ENCODE measurements around the gene ISCA1.

ISCA1 gene

DNA sequence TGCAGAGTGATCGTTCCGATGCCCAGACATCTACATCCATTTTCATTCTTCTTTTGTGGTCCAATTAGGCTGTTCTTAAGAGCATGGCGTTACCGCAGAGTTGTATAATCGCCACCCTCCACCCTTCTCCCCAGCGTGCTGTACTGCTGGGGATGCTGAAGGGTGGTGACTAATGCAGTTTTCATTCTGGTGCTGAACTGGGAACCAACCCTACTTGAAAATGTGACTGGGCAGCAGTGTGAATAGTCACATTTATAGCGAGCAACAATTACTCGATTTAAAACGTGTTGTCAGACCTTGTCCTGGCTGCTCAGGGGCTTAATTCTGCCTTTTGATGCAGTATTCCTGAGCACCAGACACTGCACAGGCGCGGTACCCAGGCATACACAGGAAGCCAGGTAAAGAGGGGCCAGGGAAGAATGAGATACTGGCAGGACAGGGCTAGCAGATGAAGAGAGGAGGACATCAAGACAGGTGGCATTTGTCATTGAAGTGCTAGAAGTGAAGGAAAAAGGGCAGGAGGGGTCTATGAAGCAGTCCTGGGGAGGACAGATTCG is 719 bp upstream of the ISCA1 start (continued):
- TF ChIP-seq ZNF777 (tag by site-specific recombination; IDR thresholded peaks at IDR 0.05; ENCODE audit: borderline replicate concordance) = peak; percentile 2; the same call in 1 of the 2 replicates
- TF ChIP-seq ZNF629 (tag by site-specific recombination; IDR thresholded peaks at IDR 0.05) = no peak; the same call in none of the 2 replicates
- TF ChIP-seq, protein P1, sequence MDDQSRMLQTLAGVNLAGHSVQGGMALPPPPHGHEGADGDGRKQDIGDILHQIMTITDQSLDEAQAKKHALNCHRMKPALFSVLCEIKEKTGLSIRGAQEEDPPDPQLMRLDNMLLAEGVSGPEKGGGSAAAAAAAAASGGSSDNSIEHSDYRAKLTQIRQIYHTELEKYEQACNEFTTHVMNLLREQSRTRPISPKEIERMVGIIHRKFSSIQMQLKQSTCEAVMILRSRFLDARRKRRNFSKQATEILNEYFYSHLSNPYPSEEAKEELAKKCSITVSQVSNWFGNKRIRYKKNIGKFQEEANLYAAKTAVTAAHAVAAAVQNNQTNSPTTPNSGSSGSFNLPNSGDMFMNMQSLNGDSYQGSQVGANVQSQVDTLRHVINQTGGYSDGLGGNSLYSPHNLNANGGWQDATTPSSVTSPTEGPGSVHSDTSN (CRISPR knock-in tag; IDR thresholded peaks at IDR 0.05) = no peak
- TF ChIP-seq, protein P2, sequence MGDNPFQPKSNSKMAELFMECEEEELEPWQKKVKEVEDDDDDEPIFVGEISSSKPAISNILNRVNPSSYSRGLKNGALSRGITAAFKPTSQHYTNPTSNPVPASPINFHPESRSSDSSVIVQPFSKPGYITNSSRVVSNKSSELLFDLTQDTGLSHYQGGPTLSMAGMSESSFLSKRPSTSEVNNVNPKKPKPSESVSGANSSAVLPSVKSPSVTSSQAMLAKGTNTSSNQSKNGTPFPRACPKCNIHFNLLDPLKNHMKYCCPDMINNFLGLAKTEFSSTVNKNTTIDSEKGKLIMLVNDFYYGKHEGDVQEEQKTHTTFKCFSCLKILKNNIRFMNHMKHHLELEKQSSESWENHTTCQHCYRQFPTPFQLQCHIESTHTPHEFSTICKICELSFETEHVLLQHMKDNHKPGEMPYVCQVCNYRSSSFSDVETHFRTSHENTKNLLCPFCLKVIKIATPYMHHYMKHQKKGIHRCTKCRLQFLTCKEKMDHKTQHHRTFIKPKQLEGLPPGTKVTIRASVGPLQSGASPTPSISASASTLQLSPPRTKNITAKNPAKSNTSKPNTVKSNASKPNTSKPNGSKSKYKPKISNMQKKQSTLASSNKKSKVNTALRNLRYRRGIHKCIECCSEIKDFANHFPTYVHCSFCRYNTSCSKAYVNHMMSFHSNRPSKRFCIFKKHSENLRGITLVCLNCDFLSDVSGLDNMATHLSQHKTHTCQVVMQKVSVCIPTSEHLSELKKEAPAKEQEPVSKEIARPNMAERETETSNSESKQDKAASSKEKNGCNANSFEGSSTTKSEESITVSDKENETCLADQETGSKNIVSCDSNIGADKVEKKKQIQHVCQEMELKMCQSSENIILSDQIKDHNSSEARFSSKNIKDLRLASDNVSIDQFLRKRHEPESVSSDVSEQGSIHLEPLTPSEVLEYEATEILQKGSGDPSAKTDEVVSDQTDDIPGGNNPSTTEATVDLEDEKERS (tag by site-specific recombination; IDR thresholded peaks at IDR 0.05) = no peak
- TF ChIP-seq ZNF548 (tag by site-specific recombination; IDR thresholded peaks at IDR 0.05) = no peak
- TF ChIP-seq ZFP69B (tag by site-specific recombination; IDR thresholded peaks at IDR 0.05) = 0 out of 2 replicates have a peak, but pooled peaks have one; percentile 2
- TF ChIP-seq ZNF585B (tag by site-specific recombination; IDR thresholded peaks at IDR 0.05) = no peak
- TF ChIP-seq, protein P3, sequence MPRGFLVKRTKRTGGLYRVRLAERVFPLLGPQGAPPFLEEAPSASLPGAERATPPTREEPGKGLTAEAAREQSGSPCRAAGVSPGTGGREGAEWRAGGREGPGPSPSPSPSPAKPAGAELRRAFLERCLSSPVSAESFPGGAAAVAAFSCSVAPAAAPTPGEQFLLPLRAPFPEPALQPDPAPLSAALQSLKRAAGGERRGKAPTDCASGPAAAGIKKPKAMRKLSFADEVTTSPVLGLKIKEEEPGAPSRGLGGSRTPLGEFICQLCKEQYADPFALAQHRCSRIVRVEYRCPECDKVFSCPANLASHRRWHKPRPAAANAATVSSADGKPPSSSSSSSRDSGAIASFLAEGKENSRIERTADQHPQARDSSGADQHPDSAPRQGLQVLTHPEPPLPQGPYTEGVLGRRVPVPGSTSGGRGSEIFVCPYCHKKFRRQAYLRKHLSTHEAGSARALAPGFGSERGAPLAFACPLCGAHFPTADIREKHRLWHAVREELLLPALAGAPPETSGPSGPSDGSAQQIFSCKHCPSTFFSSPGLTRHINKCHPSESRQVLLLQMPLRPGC (tag by site-specific recombination; IDR thresholded peaks at IDR 0.05) = no peak
- 0 out of 2 replicates have a peak, but pooled peaks have one; percentile 49 for TF ChIP-seq YY2 (tag by site-specific recombination; IDR thresholded peaks at IDR 0.05)
- no peak for TF ChIP-seq RBAK (tag by site-specific recombination; IDR thresholded peaks at IDR 0.05)
- TF ChIP-seq ZNF561 (tag by site-specific recombination; IDR thresholded peaks at IDR 0.05; ENCODE audit: borderline replicate concordance) = 0 out of 2 replicates have a peak, but pooled peaks have one; percentile 7
- TF ChIP-seq ZBTB48 (tag by site-specific recombination; IDR thresholded peaks at IDR 0.05) = no peak
- no peak for TF ChIP-seq ZNF514 (tag by site-specific recombination; IDR thresholded peaks at IDR 0.05)
- no peak for TF ChIP-seq ZNF350 (tag by site-specific recombination; IDR thresholded peaks at IDR 0.05)
- TF ChIP-seq, protein P4, sequence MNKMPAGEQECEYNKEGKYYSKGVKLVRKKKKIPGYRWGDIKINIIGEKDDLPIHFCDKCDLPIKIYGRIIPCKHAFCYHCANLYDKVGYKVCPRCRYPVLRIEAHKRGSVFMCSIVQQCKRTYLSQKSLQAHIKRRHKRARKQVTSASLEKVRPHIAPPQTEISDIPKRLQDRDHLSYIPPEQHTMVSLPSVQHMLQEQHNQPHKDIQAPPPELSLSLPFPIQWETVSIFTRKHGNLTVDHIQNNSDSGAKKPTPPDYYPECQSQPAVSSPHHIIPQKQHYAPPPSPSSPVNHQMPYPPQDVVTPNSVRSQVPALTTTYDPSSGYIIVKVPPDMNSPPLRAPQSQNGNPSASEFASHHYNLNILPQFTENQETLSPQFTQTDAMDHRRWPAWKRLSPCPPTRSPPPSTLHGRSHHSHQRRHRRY (tag by site-specific recombination; IDR thresholded peaks at IDR 0.05) = no peak
- TF ChIP-seq, protein P5, sequence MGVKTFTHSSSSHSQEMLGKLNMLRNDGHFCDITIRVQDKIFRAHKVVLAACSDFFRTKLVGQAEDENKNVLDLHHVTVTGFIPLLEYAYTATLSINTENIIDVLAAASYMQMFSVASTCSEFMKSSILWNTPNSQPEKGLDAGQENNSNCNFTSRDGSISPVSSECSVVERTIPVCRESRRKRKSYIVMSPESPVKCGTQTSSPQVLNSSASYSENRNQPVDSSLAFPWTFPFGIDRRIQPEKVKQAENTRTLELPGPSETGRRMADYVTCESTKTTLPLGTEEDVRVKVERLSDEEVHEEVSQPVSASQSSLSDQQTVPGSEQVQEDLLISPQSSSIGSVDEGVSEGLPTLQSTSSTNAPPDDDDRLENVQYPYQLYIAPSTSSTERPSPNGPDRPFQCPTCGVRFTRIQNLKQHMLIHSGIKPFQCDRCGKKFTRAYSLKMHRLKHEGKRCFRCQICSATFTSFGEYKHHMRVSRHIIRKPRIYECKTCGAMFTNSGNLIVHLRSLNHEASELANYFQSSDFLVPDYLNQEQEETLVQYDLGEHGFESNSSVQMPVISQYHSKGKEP (tag by site-specific recombination; IDR thresholded peaks at IDR 0.05) = no peak
- peak; percentile 45; the same call in 1 of the 2 replicates for TF ChIP-seq ZNF76 (tag by site-specific recombination; IDR thresholded peaks at IDR 0.05; ENCODE audit: borderline replicate concordance, low read depth)
- TF ChIP-seq KLF1 (tag by site-specific recombination; IDR thresholded peaks at IDR 0.05) = no peak
- no peak for TF ChIP-seq TCF7L2 (IDR thresholded peaks at IDR 0.05; ENCODE audit: borderline replicate concordance, low read depth, low read length)
- peak; percentile 88 for TF ChIP-seq ZNF600 (tag by site-specific recombination; IDR thresholded peaks at IDR 0.05)
- no peak for TF ChIP-seq ZNF354C (tag by site-specific recombination; IDR thresholded peaks at IDR 0.05; ENCODE audit: borderline replicate concordance, low read depth)
- no peak for TF ChIP-seq YY1 (tag by site-specific recombination; IDR thresholded peaks at IDR 0.05)
- TF ChIP-seq ZNF791 (tag by site-specific recombination; IDR thresholded peaks at IDR 0.05) = no peak
